Activated CD8-positive, alpha-beta memory T cell treated with anti-CD3 and anti-CD28 coated beads, Interleukin-2, amount 50 U/mL, for 24 hours (primary cell): Measurements from ENCODE around the gene ZNF624.

Experiments
- DNase-seq: peaks from one replicate; pipeline ENCODE4 v3.0.0-alpha.2; 2020; ENCODE audit errors: extremely low read depth

Gene ZNF624

DNA sequence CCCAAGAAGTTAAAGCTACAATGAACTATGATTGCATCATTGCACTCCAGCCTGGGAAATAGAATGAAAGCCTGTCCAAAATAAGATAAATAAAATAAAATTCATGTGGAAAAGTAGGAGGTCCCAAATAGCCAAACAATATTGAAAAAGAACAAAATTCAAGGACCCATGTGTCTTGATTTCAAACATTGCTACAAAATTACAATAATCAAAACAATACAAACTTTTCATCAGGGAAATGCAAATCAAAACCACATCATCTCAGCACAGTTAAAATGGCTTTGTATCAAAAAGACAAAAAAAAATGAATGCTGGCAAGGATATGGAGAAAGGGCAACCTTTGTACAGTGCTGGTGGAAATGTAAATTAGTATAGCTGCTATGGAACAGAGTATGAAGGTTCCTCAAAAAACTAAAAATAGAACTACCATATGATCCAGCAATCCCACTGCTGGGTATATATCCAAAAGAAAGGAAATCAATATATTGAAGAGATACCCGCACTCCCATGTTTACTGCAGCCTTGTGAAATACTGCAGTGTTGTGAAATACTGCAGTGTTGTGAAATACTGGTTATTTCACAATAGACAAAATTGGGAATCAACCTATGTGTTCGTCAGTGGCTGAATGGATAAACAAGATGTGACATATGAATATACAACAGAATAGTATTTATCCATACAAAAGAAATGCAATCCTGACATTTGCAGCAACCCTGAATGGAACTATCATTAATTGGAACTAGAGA, 60.1 kb downstream of the ZNF624 start:
- DNase-seq: no peak

- peak; percentile 83 for DNase-seq
Measured at GRCh38 chr17:16589097-16589969, 64.3 kb downstream of the ZNF624 start.

- DNase-seq: no peak
Measured at GRCh38 chr17:16585796-16586195, 67.9 kb downstream of the ZNF624 start.

DNA sequence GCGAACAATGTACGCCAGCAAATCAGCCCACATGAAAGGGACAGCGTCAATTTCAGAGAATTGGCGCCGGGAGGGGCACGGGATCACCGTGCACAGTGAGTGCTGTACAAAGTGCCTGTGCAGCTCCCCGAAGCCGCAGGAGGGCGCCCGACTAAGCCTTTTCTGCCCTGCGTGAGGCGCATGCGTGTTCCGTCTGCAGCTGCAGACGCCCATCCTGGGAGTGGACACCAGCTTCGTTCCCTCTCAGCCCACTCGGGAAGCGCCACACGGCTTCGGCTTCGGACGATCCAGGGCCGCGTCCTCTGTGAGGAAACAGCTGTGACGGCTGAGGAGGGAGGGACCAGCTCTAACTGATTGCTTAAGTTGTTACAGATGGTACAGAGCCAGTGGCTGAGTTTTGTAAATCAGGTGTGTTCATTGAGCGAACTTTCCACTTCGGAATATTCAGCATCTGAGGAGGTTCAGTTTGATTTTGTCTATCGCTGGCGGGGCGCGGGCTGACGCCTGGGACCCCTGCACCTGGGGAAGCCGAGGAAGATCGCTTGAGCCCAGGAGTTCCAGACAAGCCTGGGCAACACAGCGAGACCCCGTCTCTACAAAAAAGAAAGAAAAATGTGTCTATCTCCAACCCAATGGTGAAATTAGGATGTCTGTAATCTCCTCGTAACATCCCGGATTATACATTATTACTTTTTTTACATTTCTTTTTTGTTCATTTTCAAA, 69.2 kb downstream of the ZNF624 start:
- peak; percentile 81 for DNase-seq

- no peak for DNase-seq
Measured at GRCh38 chr17:16583781-16584180, 69.9 kb downstream of the ZNF624 start.

GRCh38 chr17:16573466-16573865, 80.2 kb downstream of the ZNF624 start:
- no peak for DNase-seq
